GM06990 (cell line): ENCODE data around the gene MDM1.

Experiments
- DNase-seq: peaks from one replicate; pipeline ENCODE4 v3.0.0-alpha.2; 2011; ENCODE audit not compliant: insufficient read length; ENCODE audit errors: extremely low read depth
- H3K27me3 ChIP-seq: replicated peaks from 2 replicates; pipeline ENCODE4 v1.6.0; 2011; ENCODE audit warnings: low read length; ENCODE audit not compliant: control insufficient read depth, insufficient read depth
- H3K36me3 ChIP-seq: 2 replicates; pipeline ENCODE4 v1.5.1; 2011; ENCODE audit warnings: low read length; ENCODE audit not compliant: control insufficient read depth, insufficient read depth
- H3K4me3 ChIP-seq: replicated peaks from 2 replicates; pipeline ENCODE4 v1.5.1; 2011; ENCODE audit warnings: low read depth, mild to moderate bottlenecking, control low read depth, low read length
- TF ChIP-seq, protein P1 (sequence below): IDR thresholded peaks from 2 replicates; pipeline ENCODE4 v1.5.1; 2011; ENCODE audit warnings: low read length, control low read depth, mild to moderate bottlenecking, inconsistent platforms; ENCODE audit not compliant: insufficient read depth, poor library complexity, severe bottlenecking

The MDM1 gene

DNA sequence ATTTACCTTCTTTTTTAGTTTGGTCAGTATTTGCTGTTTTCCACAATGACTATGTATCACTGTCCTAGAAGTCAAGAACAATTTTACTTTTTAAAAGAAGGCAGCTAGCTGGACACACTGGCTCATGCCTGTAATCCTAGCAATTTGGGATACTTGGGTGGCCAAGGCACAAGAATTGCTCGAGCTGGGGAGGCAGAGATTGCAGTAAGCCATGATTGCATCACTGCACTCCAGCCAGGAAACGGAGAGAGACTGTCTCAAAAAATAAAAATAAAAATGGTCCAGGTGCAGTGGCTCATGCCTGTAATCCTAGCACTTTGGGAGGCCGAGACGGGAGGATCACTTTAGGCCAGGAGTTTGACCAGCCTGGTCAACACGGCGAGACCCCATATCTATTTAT is 28.3 kb downstream of the MDM1 start:
- H3K36me3 ChIP-seq, result no peaks in the 10 kb centered on the region; the same call in 1 of the 2 replicates
- H3K27me3 ChIP-seq, result no peaks in the 10 kb centered on the region
- TF ChIP-seq, protein P1, sequence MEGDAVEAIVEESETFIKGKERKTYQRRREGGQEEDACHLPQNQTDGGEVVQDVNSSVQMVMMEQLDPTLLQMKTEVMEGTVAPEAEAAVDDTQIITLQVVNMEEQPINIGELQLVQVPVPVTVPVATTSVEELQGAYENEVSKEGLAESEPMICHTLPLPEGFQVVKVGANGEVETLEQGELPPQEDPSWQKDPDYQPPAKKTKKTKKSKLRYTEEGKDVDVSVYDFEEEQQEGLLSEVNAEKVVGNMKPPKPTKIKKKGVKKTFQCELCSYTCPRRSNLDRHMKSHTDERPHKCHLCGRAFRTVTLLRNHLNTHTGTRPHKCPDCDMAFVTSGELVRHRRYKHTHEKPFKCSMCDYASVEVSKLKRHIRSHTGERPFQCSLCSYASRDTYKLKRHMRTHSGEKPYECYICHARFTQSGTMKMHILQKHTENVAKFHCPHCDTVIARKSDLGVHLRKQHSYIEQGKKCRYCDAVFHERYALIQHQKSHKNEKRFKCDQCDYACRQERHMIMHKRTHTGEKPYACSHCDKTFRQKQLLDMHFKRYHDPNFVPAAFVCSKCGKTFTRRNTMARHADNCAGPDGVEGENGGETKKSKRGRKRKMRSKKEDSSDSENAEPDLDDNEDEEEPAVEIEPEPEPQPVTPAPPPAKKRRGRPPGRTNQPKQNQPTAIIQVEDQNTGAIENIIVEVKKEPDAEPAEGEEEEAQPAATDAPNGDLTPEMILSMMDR, result no peak
- H3K4me3 ChIP-seq, result no peak overlapping the region
- no peak for DNase-seq

DNA sequence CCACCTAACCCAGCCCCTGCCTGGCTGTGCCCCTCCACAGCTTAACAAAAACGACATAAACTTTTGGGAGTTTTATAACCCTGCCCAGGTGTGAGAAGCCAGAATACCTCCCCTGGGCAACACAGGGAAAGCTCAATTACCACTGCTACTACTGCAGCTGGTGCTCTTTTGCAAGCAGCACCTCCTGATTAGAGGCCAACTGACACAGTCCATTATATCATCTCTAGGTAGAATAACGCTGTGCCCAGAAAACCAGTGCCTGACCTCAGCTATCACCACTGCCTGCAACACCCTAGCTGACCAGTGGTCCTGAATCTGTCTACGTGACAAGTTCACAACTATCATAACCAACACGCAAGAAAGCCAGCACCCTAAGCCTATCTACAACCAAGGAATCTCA is 34.2 kb downstream of the MDM1 start:
- Histone ChIP-seq H3K27me3 (no peaks in the 10 kb centered on the region), H3K36me3 (peaks cover 2% of the 10 kb centered on the region; the same call in 1 of the 2 replicates), H3K4me3 (no peak overlapping the region)
- TF ChIP-seq, protein P1, result no peak
- DNase-seq, result no peak

DNA sequence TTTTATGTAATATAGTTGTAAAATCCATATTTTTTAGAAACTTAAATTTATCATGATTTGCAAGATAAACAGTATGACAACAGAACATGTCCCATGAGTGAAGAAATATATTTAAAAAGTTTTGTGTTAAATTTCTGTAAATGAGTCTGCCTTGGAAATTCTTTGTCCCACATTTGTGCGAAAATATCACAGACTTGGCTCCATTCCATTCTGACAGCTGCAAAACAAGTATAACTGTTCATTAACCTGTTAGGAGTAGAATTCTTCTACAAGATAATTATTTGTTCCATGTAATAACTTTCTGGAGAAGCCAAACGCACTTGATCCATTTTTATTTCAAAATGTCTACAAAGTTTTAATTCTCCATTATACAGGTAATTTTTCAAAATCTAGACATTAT is 37.9 kb downstream of the MDM1 start:
- Histone ChIP-seq H3K36me3 (peaks cover 2% of the 10 kb centered on the region; the same call in 1 of the 2 replicates), H3K27me3 (no peaks in the 10 kb centered on the region), H3K4me3 (no peak overlapping the region)
- TF ChIP-seq, protein P1, result no peak
- no peak for DNase-seq

DNA sequence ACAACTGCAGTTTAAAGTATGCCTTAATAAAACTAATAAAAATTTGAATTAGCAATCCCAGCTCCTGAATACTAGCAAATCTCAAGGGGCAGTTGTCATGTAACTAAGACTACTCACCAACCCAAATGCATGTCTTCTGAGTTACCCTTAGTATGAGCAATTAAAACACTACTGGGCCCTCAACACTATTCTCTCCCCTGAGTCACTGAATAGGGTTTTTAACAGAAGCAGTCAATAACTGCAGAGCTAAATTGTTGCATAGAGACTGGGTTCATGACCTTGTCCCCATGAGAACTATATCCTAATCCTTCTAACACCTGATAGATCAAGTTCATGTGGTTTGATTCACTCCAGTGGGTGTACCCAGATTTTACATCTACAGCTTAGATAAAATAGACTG is 38.8 kb downstream of the MDM1 start:
- TF ChIP-seq, protein P1, result no peak
- DNase-seq, result no peak
- Histone ChIP-seq H3K27me3 (no peaks in the 10 kb centered on the region), H3K4me3 (no peak overlapping the region), H3K36me3 (no peaks in the 10 kb centered on the region; the same call in 1 of the 2 replicates)

DNA sequence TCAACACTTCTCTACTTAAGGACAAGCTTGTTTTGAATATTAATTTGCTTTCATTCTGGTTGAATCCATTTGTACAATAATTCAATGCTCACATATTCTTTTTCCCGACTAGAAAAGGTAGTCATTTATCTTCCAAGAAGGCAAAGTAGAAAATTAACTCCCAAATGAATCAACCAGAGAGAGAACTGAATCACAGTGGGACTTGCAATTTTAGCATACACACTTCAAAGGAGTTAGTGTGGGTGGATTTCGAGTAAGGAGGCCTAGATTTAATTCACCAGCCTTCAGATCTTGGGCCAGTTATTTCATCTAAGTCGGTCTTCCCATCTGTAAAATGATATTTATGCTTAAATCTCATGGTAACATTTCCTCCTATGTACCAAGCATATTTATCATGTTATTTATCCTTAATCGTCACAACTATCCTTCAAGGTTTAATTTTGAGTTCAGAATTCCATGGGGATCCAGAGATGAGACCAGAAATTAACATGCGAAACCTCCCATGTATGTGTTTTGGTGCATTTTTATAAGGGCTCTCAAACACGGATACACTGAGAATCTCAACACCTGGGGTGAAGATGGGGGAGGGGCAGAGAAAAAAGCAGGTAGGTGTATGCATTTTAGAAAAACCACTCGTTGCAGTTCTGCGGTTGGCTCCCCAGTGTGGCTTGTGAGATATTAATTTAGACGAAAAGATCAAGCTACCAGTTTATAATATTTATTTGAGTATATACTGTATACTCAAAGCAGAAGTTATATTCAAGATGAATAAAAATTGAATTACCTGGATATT is 39.8 kb downstream of the MDM1 start:
- Histone ChIP-seq H3K36me3 (no peaks in the 10 kb centered on the region), H3K27me3 (no peaks in the 10 kb centered on the region), H3K4me3 (no peak overlapping the region)
- no peak for DNase-seq
- TF ChIP-seq, protein P1, result no peak
